Germinal center (tissue), 1 donor: ENCODE results near the gene INO80E.
"Not testable (repeated sequence)": the region's sequence is repeated elsewhere in the genome, so short reads cannot be mapped to it uniquely, and the experiment has no call there.

Source experiments
- DNase-seq: peaks from one replicate; pipeline ENCODE4 v3.0.0; 2012; ENCODE audit warnings: mixed read lengths, low spot score

The INO80E gene, protein sequence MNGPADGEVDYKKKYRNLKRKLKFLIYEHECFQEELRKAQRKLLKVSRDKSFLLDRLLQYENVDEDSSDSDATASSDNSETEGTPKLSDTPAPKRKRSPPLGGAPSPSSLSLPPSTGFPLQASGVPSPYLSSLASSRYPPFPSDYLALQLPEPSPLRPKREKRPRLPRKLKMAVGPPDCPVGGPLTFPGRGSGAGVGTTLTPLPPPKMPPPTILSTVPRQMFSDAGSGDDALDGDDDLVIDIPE

DNA sequence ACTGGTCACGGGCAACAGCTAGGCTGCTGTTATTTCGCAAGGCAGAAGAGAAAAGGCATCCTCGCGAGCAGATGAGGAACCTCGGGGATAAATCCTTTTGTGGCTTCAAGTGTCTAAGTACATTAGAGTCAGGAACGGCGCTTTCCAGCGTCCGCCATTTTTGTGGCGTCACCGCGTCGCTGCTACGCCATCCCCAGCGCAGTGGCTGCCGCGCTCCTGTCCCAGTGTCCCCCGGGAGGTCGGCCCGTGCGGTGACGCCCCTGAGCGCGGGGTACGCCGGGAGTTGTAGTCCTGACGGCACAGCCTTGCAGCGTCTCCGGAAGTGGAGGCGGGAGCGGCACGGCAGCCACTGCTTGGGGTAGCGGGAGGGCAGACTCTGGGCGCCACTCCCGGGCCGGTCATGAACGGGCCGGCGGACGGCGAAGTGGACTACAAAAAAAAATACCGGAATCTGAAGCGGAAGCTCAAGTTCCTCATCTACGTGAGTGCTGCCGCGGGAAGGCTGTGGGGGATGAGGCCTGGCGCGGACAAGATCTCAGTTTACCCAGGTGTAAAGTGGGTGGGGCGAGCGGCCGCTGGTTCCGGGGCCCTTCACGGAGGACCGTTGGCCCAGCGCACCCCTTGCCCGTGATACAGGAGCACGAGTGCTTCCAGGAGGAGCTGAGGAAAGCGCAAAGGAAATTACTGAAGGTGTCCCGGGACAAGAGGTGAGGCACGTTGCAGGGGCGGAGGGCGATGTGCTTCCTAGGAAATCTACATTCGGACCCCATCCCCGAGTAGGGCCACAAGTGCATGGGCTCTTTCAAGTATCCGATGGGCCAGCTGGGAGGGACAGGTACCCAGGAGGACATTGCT lies at the start of gene INO80E:
Gene INO80E (plus strand): TSS at position 331 of the 855 bp plus-strand sequence. CDS start 70 bp downstream, at position 401.
- DNase-seq = peak; percentile 98

DNA sequence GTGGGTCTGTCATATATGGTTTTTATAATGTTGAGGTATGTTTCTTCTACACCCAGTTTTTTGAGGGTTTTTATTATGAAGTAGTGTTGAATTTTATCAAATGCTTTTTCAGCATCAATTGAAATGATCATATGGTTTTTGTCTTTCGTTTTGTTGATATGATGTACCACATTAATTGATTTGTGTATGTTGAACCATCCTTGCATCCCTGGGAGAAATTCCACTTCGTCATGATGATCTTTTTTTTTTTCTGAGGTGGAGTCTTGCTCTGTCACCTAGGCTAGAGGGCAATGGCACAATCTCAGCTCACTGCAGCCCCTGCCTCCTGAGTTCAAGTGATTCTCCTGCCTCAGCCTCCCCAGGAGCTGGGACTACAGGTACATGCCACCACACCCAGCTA lies 48.1 kb upstream of the INO80E start:
- DNase-seq = no peak

DNA sequence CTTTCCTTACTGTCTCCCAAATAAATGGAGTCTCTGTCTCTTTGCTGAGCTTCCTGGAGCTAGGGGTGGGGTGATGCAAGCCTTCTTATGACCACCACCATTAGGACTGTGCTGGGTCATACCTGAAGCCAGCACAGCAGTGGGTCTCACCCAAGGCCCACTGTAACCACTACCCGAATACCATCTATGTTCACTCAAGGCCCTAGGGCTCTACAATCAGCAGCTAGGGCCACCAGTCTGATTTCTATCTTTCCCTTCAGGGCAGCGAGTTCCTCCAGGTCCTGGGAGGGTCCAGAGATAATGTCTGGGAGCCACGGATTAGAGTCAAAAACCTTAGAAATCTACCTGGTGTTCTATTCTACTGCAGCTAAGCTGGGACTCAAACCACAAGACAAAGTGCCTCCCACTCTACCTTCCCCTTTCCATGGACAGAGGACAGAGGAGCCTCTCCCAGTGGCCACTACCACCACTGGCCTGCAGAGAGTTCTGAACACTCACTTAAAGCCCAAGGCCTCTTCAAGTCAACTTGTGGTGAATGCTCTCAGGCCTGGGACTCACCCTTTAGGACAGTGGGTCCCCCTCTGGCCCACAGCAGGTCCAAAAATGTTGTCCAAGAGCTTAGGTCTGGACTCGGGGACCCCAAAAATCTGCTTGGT lies 45.1 kb upstream of the INO80E start:
- no peak for DNase-seq

DNA sequence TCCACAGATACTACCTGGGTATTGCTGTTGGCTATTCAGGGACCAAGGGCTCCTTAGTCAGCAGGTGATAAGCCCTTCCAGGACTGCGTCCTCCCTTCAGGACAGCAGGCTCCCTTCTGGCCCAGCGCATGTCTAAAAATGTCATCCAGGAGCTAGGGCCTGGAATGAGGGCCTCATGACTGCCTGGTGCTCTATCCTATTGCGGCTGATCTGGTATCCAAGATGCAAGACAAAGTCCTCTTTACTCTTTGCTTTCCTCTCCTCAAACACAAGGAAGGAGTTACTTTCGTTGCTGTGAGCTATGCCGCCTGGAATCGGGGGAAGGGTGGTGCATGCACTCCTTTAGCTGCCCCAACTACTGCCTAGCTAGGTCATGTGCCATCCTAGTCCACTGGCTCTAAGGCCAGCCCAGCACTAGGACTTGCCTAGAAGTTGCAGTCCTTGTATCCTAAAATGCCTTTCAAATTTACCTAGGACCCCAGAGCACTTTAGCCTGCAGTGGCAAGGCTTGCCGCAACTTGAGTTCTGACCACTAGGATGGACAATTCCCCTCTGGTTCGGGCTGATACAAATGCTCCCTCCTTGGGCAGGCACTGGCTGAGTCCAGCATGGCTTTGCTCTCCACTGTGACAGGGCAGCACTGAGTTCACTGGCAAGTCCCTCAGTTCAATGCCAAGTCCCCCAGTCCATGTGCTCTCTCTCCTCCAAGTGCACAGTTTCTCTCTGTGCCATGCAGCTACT lies 44.2 kb upstream of the INO80E start:
- DNase-seq = no peak

DNA sequence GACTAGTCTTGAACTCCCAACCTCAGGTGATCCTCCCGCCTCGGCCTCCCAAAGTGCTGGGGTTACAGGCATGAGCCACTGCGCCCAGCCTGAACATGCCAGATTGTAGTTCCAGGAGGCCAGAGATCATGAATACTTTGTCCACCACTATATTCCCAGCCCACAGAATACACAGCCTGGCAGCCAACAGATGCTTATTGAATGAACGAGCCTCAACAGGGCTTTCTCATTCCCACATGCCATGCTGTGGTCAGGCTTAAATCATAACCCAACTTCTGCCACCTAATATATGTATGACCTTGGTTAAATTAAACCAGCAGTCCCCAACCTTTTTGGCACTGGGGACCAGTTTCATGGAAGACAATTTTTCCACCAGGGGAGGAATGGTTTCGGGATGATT lies 37.3 kb upstream of the INO80E start:
- no peak for DNase-seq

DNA sequence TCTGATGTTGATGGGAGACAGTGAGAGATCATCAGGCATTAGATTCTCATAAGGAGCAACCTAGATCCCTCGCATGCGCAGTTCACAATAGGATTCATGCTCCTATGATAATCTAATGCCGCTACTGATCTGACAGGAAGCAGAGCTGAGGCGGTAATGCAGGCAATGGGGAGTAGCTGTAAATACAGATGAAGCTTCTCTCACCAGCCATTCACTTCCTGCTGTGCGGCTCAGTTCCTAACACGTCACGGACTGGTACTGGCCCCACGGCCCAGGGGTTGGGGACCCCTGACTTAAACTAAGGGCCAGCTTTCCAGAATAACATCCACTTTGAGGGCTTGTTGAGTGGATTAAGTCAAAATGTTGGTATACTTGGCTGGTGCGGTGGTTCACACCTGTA lies 36.7 kb upstream of the INO80E start:
- no peak for DNase-seq

DNA sequence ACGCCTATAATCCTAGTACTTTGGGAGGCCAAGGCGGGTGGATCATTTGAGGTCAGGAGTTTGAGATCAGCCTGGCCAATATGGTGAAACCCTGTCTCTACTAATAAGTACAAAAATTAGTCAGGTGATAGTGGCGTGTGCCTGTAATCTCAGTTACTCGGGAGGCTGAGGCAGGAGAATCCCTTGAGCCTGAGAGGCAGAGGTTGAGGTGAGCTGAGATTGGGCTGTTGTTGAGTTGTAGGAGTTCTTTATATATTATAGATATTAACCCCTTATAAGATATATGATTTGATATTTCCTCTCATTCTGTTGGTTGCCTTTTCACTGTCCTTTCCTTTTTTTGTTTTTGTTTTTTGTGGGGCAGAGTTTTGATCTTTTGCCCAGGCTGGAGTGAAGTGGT lies 36.2 kb upstream of the INO80E start:
- DNase-seq = not testable (repeated sequence)

DNA sequence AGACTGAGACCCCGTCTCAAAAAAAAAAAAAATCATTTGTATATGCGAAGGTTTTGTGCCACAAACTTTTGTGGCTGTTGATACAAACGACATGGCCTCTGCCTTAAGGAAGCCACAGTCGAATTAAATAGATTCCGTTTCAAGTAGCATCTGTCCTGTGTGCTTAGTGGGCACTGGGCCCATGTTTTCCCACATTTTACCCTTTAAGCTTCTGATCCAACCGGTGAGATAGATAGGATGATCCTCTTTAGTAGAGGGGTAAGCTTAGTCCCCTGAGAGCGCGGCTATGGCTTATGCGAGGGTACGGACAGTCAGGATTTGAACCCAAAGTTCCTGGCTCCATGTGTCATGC lies 34.9 kb upstream of the INO80E start:
- no peak for DNase-seq

DNA sequence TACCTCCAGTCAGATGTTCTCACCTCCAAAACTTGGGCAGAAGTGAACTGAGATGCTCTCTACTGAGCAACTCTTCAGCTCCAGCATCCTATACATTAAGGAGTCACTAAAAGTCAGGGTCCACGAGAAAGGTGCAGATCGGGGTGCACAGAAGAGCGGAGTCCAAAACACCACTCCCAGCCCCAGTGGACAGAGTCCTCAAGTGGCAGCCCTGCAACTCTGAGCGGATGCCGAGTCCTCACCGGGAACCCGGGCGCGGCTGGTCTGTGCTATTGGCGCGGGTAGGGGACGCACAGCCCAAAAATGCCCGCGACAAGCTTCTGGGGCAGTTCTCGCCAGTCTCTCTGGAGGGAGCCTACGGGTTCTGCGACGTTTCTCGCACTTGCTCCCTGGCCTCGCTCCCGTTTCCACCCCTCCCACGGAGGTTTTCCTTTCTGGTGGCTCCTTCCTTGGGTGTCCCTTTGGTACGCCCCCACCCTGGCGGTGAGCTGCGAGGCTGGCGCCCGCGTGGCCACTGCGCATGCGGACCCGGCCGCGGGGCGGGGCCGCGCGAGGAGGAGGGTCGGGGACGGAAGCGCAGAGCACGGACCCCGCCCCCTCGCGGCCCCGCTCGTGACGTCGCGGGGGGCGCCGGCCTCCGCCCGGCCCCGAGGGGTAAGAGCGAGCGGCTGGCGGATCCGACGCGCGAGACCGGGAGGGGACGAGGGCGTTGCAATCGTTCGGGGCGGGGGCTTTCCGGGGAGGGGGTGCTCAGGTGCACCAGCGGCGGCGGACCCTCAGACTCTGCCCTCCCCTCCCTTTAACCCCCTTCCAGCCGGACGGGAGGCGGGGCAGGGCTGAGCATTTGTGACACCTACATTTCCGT lies 34.3 kb upstream of the INO80E start, which contains the start of gene TMEM219:
Gene TMEM219 (plus strand): TSS at position 601 of the 865 bp plus-strand sequence. CDS start 1,065 bp downstream, outside the sequence.
- DNase-seq = peak; percentile 98

DNA sequence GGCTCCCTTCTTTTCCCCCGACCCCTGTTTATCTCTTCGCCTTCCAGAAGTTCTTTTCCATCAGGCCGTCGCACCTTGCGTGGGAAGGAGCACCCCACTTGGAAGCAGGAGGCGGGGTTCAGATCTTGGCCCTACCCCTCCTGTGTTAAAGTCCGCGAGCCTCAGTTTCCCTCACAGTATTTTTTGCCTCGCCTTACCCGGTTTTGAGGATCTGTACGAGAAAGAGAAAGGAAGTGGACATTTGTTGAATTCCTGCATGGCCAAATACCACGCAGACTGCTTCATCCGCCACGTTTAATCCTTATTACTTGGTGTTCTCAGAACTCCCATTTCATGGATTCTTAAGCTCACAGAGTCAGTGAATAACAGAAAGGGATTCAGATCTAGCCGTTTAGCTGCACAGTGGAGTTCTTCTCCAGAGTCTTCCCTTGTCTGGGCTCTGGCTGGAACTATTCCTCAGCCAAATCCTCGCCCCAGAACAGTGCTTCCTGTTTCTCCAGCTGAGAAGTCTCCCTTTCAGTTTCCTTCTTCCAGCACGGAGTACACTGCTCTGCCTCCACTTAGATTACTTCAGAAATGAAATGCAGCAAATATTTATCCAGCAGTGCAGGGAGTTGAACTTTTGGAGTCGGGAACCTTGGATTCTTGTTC lies 33.6 kb upstream of the INO80E start:
- DNase-seq = peak; percentile 52

DNA sequence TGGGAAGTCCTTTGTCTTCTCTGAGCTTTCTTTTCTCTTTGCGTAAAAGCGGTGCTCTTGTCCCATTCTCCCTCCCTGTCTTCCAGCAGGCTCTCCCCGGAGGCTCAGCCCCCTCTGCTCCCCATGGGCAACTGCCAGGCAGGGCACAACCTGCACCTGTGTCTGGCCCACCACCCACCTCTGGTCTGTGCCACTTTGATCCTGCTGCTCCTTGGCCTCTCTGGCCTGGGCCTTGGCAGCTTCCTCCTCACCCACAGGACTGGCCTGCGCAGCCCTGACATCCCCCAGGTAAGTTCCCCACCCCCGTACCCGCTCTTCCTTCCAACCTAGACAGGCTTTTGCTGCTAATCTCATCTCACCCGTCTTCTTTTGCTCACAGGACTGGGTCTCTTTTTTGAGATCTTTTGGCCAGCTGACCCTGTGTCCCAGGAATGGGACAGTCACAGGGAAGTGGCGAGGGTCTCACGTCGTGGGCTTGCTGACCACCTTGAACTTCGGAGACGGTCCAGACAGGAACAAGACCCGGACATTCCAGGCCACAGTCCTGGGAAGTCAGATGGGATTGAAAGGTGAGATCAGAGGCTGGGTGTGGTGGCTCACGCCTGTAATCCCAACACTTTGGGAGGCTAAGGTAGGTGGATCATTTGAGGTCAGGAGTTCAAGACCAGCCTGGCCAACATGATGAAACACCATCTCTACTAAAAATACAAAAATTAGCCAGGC lies 32.9 kb upstream of the INO80E start:
- no peak for DNase-seq

DNA sequence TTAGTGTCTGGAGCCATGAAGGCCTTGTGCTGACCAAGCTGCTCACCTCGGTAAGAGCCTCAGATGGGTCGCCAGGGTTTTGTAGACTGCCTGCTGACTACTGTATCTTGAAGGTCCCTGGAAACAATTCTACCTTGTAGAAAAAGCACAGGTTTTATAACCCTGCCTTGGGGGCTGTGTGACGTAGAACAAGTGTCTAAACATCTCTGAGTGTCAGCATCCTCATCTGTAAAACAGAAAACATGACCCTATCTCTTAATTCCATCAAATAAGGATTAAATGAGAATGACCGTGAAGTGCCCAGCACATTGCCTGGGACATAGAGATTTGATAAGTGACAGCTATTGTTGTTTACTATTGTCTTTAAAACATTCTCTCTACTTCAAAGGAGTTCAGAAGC lies 27.8 kb upstream of the INO80E start:
- no peak for DNase-seq

DNA sequence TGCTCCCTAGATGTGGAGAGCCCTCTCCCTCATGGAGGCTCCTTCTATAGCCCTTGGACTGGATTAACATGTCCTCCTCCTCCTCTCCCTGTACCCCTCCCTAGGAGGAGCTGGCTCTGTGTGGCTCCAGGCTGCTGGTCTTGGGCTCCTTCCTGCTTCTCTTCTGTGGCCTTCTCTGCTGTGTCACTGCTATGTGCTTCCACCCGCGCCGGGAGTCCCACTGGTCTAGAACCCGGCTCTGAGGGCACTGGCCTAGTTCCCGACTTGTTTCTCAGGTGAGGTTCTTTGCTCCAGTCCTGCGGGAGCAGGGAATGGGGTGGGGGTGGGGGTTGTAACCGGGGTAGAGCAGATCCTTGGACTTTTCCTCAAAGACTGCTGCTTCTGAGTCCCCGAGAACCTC lies 24.7 kb upstream of the INO80E start:
- DNase-seq = no peak

DNA sequence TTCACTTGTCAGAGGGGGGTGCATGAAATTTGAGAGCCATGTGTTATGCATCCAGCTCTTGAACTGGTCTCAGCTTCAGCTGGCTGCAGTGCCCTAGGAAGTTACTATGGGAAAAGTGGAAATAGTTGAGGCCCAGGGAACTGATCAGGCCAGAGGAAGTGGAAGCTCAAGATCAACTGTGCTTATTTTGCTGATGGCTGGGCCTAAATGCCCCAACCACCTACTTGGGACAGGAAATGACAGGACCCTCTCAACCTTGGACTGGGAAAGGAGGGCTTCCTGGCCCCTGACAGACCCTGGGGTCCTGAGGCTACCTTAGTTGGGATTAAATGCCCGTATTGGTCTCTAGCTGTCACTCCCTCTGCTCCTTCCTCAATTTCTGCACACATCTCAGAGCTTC lies 23.5 kb upstream of the INO80E start:
- no peak for DNase-seq

DNA sequence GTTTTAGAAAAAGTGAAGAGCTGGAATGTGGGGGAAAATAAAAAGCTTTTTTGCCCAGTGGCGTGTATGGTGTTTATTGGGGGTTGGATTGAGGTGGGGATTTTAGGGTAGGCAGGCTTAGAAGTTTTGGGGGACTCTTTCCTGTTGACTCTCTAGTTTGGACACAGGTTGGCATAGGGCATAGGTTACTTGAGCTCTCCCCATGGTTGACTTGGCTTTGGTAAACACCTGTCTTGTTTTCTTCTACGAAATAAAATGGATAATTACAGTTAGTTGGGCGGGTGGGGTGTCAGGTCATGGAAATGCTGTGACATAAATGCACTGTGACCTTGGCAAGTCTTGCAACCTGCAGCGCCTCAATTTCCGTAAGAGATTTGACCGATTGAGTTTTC lies 23.1 kb upstream of the INO80E start:
- no peak for DNase-seq

DNA sequence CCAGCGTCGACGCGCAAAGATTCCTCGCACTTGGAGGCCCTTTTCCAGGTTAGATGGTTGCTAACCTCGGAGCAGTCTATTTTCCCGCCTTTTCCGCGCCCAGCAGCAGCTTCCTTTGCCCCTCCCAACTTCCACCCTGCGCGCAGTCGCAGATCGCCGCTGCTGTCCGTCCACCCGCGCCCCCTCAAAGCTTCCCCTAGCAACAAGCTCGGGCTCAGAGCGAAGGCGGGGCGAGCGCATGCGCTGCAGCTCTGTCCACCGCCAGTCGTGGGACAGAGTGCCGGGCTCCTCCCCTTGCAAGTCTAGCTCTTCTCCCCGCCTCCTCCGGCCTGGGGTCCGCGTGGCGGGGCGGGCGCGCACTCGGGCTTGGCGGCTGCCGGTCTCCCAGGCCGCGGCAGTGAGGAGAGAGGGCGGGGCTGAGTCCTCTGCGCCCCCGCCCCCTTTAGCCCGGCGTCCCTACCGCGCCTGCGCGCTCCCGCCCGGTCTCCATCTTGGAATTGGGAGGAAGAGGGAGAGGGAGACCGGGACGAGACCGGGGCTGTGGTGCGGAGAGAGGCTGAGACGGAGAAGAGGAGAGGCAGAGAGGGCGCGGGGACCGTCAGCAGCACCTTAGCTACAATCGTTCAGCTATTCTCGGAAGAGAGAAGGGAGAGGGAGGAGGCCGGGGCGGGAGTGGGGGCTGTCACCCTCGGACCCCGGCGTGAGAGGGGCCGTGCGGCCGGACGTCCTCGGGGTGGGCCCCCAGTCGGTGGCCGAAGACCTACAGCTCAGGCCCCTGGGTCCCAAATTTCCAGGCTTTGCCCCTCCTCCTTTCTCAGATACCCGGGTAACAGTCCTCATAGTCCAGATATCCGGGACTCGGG lies 22.4 kb upstream of the INO80E start, which contains the start of gene TAOK2:
Gene TAOK2 (plus strand): TSS at position 485 of the 863 bp plus-strand sequence. CDS start 3,905 bp downstream, outside the sequence.
- DNase-seq = peak; percentile 100

DNA sequence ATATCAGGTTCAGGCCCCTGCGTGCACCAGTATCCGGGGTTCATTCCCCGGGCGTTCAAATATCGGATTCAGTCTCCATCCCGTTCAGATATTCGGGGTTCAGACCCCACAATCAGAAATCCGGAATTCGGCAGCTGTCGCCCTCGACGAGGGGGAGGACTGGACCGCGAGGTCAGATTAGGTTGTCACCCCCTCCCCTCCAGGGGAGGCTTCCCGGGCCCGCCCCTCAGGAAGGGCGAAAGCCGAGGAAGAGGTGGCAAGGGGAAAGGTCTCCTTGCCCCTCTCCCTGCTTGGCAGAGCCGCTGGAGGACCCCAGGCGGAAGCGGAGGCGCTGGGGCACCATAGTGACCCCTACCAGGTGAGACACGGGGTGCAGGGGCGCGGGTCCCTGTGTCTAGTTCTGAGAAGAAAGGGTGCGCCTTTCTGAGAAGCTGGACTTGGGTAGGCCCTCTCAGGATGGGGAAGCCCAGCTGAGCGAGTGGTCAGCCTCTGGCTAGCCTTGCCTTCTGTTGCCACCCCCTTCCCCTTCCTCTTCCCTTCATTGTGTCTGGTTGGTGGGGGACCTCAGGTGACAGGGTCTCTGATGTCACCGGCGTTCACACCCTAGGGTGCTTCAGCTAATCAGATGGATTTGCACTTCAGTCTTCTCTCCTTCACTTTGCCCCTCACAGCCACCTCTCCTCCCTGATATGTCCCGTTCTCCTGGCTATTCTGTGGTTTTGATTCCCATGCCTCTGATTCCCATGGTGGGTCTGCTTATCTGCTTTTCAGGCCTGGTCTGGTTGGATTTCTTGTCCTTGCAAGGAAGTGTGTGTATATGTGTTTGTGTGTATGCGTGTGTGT lies 21.5 kb upstream of the INO80E start:
- peak; percentile 18 for DNase-seq

DNA sequence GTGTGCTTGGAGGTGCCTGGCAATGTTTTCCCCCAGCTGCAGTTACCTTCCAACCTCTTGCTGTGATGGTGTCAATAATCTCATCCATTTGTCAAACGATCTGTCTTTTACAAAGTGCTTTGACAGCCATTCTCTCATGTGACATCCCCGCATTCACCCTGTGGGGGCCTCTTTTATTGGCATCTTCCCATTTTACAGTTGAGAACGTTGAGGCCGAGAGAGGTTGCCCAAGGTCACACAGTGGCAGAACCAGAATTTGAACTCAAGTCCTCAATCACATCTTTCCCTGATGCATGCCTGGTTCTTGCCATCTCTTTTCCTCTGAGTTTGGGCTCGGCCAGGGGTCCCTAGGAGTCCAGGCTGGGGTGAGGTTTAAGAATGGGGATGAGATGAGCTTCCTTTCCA lies 20.9 kb upstream of the INO80E start:
- DNase-seq = no peak
